ENCODE measurements around the gene GRIFIN. TPM values are rescaled to one million over a fixed set of nuclear protein-coding genes. Genes with fewer than 3 reads are reported as not detected.

GRIFIN gene
- total RNA-seq, 2 donors from 2014 or later, result not detected

DNA sequence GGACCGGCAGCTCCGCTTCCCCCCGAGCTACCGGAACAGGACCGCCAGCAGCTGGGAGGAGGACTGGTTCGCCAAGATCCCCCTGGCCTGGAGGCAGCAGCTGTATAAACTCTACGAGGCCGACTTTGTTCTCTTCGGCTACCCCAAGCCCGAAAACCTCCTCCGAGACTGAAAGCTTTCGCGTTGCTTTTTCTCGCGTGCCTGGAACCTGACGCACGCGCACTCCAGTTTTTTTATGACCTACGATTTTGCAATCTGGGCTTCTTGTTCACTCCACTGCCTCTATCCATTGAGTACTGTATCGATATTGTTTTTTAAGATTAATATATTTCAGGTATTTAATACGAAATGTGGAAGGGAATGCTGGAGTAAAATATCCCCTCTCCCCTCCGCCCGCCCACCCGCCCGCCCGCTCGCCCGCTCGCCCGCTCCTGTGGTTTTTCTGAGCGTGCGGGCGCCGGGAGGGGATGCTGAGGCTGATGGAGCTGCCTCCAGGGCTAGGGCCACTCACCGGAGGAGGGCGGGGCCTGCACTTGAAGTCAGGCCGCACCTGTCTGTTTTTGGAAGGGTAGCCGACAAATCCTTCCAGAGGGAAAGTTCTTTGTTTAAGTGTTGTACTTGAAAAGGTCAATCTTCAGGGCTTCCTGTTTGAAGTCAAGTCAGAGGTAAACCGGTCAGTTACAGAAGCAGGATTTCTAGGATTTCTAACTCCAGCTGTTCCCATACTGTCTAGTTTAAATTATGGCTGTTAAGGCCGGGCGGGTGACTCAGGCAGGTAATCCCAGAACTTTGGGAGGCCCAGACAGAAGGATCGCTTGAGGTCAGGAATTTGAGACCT, 42.3 kb downstream of the GRIFIN start:
- Histone ChIP-seq H3K36me3 (no peaks in the 10 kb centered on the region), H3K9ac (ENCODE audit: low read depth in 2 of 2, low read length in 2 of 2) (no peak overlapping the region), H3K27me3 (no peaks in the 10 kb centered on the region), H3K27ac (no peak overlapping the region), H3K4me1 (no peaks in the 10 kb centered on the region), H3K4me3 (no peak overlapping the region), H3K9me3 (no peaks in the 10 kb centered on the region)
- DNase-seq, result no peak
- TF ChIP-seq, protein P1, sequence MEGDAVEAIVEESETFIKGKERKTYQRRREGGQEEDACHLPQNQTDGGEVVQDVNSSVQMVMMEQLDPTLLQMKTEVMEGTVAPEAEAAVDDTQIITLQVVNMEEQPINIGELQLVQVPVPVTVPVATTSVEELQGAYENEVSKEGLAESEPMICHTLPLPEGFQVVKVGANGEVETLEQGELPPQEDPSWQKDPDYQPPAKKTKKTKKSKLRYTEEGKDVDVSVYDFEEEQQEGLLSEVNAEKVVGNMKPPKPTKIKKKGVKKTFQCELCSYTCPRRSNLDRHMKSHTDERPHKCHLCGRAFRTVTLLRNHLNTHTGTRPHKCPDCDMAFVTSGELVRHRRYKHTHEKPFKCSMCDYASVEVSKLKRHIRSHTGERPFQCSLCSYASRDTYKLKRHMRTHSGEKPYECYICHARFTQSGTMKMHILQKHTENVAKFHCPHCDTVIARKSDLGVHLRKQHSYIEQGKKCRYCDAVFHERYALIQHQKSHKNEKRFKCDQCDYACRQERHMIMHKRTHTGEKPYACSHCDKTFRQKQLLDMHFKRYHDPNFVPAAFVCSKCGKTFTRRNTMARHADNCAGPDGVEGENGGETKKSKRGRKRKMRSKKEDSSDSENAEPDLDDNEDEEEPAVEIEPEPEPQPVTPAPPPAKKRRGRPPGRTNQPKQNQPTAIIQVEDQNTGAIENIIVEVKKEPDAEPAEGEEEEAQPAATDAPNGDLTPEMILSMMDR (IDR thresholded peaks at IDR 0.05), result no peak
- intact Hi-C loops (cut with DNase I), result no loop called here

DNA sequence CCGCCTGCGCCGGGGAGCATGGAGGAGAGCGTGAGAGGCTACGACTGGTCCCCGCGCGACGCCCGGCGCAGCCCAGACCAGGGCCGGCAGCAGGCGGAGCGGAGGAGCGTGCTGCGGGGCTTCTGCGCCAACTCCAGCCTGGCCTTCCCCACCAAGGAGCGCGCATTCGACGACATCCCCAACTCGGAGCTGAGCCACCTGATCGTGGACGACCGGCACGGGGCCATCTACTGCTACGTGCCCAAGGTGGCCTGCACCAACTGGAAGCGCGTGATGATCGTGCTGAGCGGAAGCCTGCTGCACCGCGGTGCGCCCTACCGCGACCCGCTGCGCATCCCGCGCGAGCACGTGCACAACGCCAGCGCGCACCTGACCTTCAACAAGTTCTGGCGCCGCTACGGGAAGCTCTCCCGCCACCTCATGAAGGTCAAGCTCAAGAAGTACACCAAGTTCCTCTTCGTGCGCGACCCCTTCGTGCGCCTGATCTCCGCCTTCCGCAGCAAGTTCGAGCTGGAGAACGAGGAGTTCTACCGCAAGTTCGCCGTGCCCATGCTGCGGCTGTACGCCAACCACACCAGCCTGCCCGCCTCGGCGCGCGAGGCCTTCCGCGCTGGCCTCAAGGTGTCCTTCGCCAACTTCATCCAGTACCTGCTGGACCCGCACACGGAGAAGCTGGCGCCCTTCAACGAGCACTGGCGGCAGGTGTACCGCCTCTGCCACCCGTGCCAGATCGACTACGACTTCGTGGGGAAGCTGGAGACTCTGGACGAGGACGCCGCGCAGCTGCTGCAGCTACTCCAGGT, 43.1 kb downstream of the GRIFIN start:
- H3K36me3 ChIP-seq, result no peaks in the 10 kb centered on the region
- H3K4me3 ChIP-seq, result no peak overlapping the region
- intact Hi-C loops (cut with DNase I), result no loop called here
- H3K9me3 ChIP-seq, result no peaks in the 10 kb centered on the region
- H3K27ac ChIP-seq, result no peak overlapping the region
- no peak for DNase-seq
- H3K4me1 ChIP-seq, result no peaks in the 10 kb centered on the region
- no peak overlapping the region for H3K9ac ChIP-seq (ENCODE audit: low read depth in 2 of 2, low read length in 2 of 2)
- TF ChIP-seq, protein P1 (IDR thresholded peaks at IDR 0.05), result no peak
- H3K27me3 ChIP-seq, result no peaks in the 10 kb centered on the region

DNA sequence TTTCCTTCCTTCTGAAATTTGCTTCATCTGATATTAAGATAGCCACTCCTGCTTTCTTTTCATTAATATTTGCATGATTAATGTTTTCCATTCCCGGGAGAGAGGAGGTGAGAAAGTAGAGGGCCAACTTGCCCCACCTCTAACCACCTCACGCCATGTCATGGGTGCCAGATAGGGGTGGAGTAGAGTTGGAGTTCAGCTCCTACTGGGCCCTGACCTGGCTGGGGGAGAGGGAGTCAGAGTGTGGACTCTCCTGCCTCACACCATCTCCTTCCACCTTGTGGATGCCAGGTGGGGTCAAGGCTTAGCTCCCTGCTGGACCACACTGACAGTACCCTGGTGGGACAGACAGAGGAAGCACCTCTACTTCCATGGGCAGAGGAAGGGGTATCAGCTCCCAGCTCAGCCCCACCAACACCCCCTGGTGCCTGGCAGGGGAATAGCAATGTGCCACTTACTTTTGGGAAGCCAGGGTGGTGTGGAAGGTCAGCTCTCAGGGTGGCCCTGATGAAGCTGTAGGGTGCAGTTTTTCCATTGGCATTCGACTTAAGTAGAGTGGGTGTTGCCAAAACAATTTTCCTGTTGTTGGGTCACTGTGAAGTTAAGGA, 44.8 kb downstream of the GRIFIN start:
- Histone ChIP-seq H3K4me1 (no peaks in the 10 kb centered on the region), H3K27ac (no peak overlapping the region), H3K4me3 (no peak overlapping the region), H3K9me3 (no peaks in the 10 kb centered on the region), H3K36me3 (no peaks in the 10 kb centered on the region), H3K9ac (ENCODE audit: low read depth in 2 of 2, low read length in 2 of 2) (no peak overlapping the region), H3K27me3 (no peaks in the 10 kb centered on the region)
- DNase-seq, result no peak
- TF ChIP-seq, protein P1 (IDR thresholded peaks at IDR 0.05), result peak; percentile 37
- intact Hi-C loops (cut with DNase I), result no loop called here

DNA sequence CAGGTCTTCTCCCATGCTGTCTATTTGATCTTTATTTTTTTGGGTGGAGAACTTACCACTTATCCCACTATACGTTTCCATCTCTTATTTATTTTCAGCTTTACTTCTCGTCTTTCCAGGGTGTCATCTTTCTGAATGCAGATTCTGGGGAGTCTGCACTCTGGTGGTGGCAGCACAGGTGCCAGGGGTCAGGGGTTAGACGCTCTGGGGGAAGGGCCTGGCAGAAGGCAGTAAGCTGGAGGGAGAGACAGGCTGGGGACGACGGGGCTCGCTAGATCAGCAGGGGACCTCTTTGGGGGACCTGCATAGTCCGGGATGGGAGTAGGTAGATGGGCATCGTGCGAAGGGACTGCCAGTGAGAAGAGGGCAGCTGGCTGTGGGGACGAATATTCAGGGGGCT, 50.4 kb downstream of the GRIFIN start:
- DNase-seq, result no peak
- Histone ChIP-seq H3K9me3 (no peaks in the 10 kb centered on the region), H3K9ac (ENCODE audit: low read depth in 2 of 2, low read length in 2 of 2) (no peak overlapping the region), H3K4me1 (no peaks in the 10 kb centered on the region), H3K4me3 (no peak overlapping the region), H3K27ac (no peak overlapping the region), H3K36me3 (no peaks in the 10 kb centered on the region), H3K27me3 (no peaks in the 10 kb centered on the region)
- TF ChIP-seq, protein P1 (IDR thresholded peaks at IDR 0.05), result no peak
- intact Hi-C loops (cut with DNase I), result no loop called here

Other genes with a start within 250 kb of the GRIFIN start
- gene MAD1L1, start 243.5 kb downstream of the GRIFIN start, total RNA-seq, result 10 to 100 TPM; 18.2 to 47.0 TPM
- gene MRM2, start 234.2 kb downstream of the GRIFIN start, total RNA-seq, result 10 to 100 TPM; 17.3 to 27.0 TPM
- gene NUDT1, start 234.2 kb downstream of the GRIFIN start, total RNA-seq, result 10 to 100 TPM; 15.0 to 51.6 TPM
- 10 to 100 TPM; 22.4 to 36.7 TPM for gene SNX8, start 162.0 kb downstream of the GRIFIN start, total RNA-seq
- gene EIF3B, start 121.6 kb downstream of the GRIFIN start, total RNA-seq, result 100 to 1,000 TPM in 1 of 2 donors, 10 to 100 TPM in 1; 94.4 to 180 TPM
- 1 to 10 TPM; 8.7 to 8.8 TPM for gene CHST12, start 72.8 kb downstream of the GRIFIN start, total RNA-seq
- 100 to 1,000 TPM in 1 of 2 donors, 10 to 100 TPM in 1; 61.4 to 105 TPM for gene LFNG, start 43.4 kb upstream of the GRIFIN start, total RNA-seq
- gene BRAT1, start 79.1 kb upstream of the GRIFIN start, total RNA-seq, result 10 to 100 TPM; 19.3 to 40.0 TPM
- gene IQCE, start 82.6 kb upstream of the GRIFIN start, total RNA-seq, result 10 to 100 TPM; 23.2 to 36.3 TPM
- gene TTYH3, start 155.6 kb upstream of the GRIFIN start, total RNA-seq, result 10 to 100 TPM; 50.0 to 59.5 TPM
- gene AMZ1, start 211.8 kb upstream of the GRIFIN start, total RNA-seq, result under 1 TPM in 1 of 2 donors, not detected in 1; 0.08 TPM

All from colonic mucosa (tissue), 4 donors.